Effector memory CD4-positive, alpha-beta T cell (primary cell): ENCODE results near the gene REPS2.

Experiments used
- DNase-seq, 3 donors: peaks; one replicate each; pipeline ENCODE4 v3.0.0-alpha.2; 2020
- H3K27ac ChIP-seq: 2 replicates; pipeline ENCODE4 v1.7.0; 2013; ENCODE audit warnings: mild to moderate bottlenecking, low read length, moderate library complexity; ENCODE audit not compliant: insufficient read depth, poor library complexity, severe bottlenecking
- H3K27me3 ChIP-seq: replicated peaks from 2 replicates; pipeline ENCODE4 v1.7.0; 2013; ENCODE audit warnings: mild to moderate bottlenecking, low read length; ENCODE audit not compliant: insufficient read depth, control insufficient read depth, poor library complexity, severe bottlenecking
- H3K36me3 ChIP-seq: 2 replicates; pipeline ENCODE4 v1.7.0; 2013; ENCODE audit warnings: mild to moderate bottlenecking, low read length, moderate library complexity; ENCODE audit not compliant: control insufficient read depth, insufficient read depth
- H3K4me1 ChIP-seq: 2 replicates; pipeline ENCODE4 v1.7.0; 2013; ENCODE audit warnings: low read length, mild to moderate bottlenecking; ENCODE audit not compliant: control insufficient read depth, insufficient read depth, poor library complexity, severe bottlenecking
- H3K4me3 ChIP-seq: 2 replicates; pipeline ENCODE4 v1.7.0; 2013; ENCODE audit warnings: low read length, low read depth, mild to moderate bottlenecking; ENCODE audit not compliant: insufficient read depth, poor library complexity, severe bottlenecking
- H3K9me3 ChIP-seq: 2 replicates; pipeline ENCODE4 v1.7.0; 2013; ENCODE audit warnings: mild to moderate bottlenecking, low read length, moderate library complexity; ENCODE audit not compliant: control insufficient read depth
- total RNA-seq, 3 donors: gene quantifications; one replicate each; lab custom pipeline; 2026; lab: John Stamatoyannopoulos, UW

REPS2 gene
- 0.61 to 2.3 (median 1.7) reads per million in 3 donors for total RNA-seq

DNA sequence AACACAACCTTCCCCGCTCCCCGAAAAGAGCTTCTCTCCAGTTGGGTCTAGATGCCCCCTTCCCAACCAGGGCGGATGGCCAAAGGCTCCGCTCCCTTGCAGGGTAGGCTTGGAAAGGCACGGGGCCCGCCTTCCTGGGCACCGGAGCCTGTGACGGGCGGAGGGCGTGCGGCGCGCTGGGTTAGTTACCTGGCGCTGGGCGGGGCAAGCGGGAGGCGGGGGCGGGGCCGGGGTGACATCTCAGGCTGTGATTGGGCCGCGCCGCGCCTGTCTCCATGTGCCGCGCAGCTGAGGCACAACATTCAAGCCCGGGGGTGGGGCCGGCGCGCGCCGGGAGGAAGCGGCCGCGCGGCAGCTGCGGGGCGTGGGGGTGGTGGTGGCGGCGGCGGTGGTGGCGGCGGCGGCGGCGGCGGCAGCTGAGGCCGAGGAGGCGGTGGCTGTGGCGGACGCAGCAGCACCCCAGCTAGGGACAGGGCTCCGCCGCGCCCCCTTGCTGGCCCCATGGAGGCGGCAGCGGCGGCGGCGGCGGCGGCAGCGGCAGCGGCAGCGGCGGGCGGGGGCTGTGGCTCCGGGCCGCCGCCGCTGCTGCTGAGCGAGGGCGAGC lies at the start of gene REPS2:
Gene REPS2, plus strand, starts transcription at position 298 of the 604 bp plus-strand sequence. Its CDS starts 204 bp downstream, at position 502.
- Histone ChIP-seq H3K27me3 (no peaks in the 10 kb centered on the region), H3K27ac (no peak within 1 kb of the TSS), H3K4me1 (no peaks in the 10 kb centered on the region), H3K36me3 (no peaks in the 10 kb centered on the region), H3K9me3 (no peaks in the 10 kb centered on the region), H3K4me3 (peak within 1 kb of the TSS; percentile 37)
- peak; percentile 63 to 70 (median 69) for DNase-seq

DNA sequence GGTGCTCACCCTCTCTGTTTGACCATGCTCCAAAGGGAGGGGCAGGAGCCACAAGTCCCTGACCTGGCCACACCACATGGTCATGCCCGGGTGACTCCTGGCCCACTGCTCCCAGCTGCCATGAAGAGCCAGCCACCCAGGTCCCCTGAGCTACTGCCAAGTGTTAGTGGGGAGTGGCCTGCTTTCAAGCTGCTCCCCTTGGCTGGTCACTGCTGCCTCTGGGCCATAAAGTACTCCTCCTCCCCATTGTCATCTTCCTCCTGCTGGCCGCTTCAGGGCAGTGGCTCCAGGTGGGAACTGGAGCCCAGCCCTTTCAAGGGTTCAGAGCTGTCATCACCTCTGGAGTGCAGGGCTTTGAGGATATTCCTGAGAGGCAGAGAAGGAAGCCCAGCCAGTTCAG lies 49.0 kb upstream of the REPS2 start:
- Histone ChIP-seq H3K27ac (no peak overlapping the region), H3K4me1 (no peaks in the 10 kb centered on the region), H3K27me3 (peaks cover 5% of the 10 kb centered on the region), H3K4me3 (no peak overlapping the region), H3K9me3 (no peaks in the 10 kb centered on the region), H3K36me3 (no peaks in the 10 kb centered on the region)
- DNase-seq: no peak

DNA sequence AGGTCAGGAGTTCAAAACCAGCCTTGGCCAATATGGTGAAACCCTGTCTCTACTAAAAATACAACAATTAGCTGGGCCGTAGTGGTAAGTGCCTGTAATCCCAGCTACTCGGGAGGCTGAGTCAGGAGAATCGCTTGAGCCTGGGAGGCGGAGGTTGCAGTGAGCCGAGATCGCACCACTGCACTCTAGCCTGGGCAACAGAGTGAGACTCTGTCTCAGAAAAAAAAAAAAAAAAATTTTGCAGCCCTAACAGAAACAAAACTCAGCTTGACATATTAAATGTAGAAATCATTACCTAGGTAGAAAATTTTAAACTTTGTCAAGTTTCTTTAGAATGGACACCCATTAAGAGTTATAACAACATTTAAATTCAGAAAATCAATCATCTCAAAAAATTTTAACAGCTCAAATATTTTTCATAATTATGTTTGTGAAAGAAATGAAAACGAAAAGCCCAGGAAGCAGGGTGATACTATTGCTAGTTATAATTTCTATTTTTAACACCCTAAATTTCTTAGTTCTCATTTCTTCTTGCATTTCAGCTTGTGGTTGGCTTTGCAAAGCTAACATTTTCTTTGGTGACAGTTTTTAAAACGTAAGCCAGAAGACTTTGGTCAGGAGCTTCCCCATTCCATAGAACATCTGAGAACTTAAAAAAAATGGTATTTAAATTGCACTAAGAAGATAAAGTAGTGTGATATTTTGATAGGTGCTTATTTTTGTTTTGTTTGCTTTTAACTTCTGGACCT lies 43.0 kb upstream of the REPS2 start:
- no peak overlapping the region for H3K4me3 ChIP-seq
- DNase-seq: no peak
- no peaks in the 10 kb centered on the region for H3K9me3 ChIP-seq
- no peaks in the 10 kb centered on the region for H3K36me3 ChIP-seq
- no peaks in the 10 kb centered on the region for H3K4me1 ChIP-seq
- no peak overlapping the region for H3K27ac ChIP-seq
- peaks cover 5% of the 10 kb centered on the region for H3K27me3 ChIP-seq

DNA sequence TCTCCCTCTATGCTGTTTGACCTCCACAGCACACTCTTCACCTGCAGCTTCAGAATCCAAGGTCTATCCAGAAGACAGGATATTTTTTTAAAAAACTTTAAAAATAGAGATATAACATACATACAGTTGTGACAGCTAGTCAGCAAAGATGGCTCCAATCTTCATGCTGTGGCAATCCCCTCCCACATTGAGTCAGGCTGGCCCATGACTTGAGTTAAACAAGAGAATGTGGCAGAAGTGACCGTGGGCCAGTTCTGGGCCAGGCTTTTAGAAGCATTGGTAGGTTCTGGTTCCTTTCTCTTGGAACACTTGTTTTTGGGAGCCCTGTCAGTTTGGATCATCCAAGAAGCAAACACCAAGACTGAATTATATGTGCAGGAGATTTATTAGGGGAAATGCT lies 36.1 kb upstream of the REPS2 start:
- Histone ChIP-seq H3K36me3 (no peaks in the 10 kb centered on the region), H3K27me3 (no peaks in the 10 kb centered on the region), H3K9me3 (no peaks in the 10 kb centered on the region), H3K4me1 (no peaks in the 10 kb centered on the region), H3K27ac (no peak overlapping the region), H3K4me3 (no peak overlapping the region)
- no peak for DNase-seq

DNA sequence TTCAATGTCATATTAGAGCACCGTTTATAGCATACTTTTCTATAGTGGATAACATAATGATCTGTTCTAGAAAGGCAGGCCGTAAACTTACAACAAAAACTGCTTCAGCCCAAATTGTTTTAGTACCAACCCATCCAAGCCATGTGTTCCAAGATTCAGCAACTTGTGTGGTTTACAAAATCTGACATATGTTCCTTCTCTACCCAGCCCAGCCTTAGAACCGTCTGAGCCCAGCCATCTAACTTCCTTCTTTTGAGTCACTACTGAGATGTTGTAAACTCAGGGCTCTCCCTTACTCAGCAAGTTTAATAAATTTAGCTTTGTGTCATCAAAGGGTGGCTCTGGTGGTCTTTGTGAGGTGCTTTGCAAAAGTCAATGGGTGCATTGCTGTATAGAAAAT lies 32.4 kb upstream of the REPS2 start:
- Histone ChIP-seq H3K9me3 (no peaks in the 10 kb centered on the region), H3K27me3 (no peaks in the 10 kb centered on the region), H3K4me3 (no peak overlapping the region), H3K36me3 (no peaks in the 10 kb centered on the region), H3K4me1 (no peaks in the 10 kb centered on the region), H3K27ac (no peak overlapping the region)
- no peak for DNase-seq

DNA sequence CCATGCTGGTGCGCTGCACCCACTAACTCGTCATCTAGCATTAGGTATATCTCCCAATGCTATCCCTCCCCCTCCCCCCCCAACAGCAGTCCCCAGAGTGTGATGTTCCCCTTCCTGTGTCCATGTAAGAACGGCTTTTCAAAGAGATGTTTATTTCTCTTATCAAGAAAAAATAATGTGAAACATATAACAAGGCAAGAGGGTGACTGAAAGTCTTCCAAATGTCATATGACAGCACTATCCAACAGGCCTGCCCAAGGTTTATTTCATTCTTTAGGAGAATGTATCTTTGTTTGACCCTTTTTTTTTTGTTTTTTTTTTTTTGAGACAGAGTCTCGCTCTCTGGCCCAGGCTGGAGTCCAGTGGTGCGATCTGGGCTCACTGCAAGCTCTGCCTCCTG lies 29.9 kb upstream of the REPS2 start:
- no peaks in the 10 kb centered on the region for H3K4me1 ChIP-seq
- no peaks in the 10 kb centered on the region for H3K36me3 ChIP-seq
- no peak overlapping the region for H3K27ac ChIP-seq
- no peaks in the 10 kb centered on the region for H3K9me3 ChIP-seq
- DNase-seq: no peak
- no peaks in the 10 kb centered on the region for H3K27me3 ChIP-seq
- no peak overlapping the region for H3K4me3 ChIP-seq

DNA sequence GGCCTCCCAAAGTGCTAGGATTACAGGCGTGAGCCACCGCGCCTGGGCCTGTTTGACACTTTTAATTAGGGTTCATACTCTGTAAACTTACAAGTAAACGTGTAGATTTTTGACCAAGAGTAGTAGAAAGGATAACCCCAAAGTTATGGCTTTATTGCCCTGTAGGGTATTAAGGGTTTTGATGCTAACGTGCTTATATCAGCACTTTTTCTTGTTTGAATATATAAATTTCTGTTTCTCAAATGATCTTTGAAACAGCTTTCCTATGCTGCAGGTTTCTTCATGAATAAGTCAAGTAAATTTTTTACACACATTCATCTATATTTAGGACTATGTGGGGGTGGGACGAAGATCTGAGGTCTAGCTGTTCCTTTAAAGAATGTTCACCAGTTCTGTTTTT lies 29.3 kb upstream of the REPS2 start:
- H3K4me1 ChIP-seq: no peaks in the 10 kb centered on the region
- no peak for DNase-seq
- no peaks in the 10 kb centered on the region for H3K36me3 ChIP-seq
- no peaks in the 10 kb centered on the region for H3K27me3 ChIP-seq
- H3K4me3 ChIP-seq: no peak overlapping the region
- H3K27ac ChIP-seq: no peak overlapping the region
- H3K9me3 ChIP-seq: no peaks in the 10 kb centered on the region

DNA sequence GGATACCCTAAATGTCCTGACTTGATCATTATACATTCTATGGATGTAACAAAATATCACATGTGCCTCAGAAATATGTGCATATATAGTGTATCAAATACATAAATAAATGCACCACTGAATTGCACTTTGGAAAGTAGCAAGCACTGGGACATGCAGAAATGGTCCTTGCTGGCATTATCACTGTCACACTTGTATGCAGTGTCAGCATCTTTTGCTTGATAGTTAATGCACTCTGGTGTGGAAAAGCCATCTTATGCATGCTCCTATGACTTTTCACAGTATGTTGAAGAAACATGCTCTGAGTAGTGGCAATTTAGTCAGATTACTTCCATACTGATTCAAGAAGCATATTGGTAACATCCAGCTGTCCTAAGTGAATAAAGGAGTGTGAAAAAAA lies 27.5 kb upstream of the REPS2 start:
- H3K27me3 ChIP-seq: no peaks in the 10 kb centered on the region
- H3K36me3 ChIP-seq: no peaks in the 10 kb centered on the region
- no peaks in the 10 kb centered on the region for H3K9me3 ChIP-seq
- H3K27ac ChIP-seq: no peak overlapping the region
- H3K4me1 ChIP-seq: no peaks in the 10 kb centered on the region
- no peak for DNase-seq
- H3K4me3 ChIP-seq: no peak overlapping the region

DNA sequence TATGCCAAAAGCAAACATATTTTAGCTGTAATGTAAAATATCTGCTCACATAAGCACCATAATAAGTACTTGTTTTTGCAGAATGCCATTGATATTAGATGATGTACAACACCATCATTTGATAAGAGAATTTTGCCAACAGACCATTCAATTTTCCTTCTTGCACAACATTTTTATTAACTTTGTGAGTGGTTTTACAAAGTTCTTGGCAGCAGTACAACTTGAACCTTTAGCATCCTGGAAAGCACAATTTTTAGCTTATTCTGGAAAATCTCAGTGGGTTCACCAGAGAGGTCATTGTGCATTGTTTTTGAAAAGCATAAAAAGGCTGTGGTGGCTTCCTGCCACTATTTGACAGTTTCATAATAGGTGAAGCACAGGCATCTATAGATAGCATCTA lies 26.4 kb upstream of the REPS2 start:
- Histone ChIP-seq H3K9me3 (no peaks in the 10 kb centered on the region), H3K27me3 (no peaks in the 10 kb centered on the region), H3K4me3 (no peak overlapping the region), H3K27ac (no peak overlapping the region), H3K36me3 (no peaks in the 10 kb centered on the region), H3K4me1 (no peaks in the 10 kb centered on the region)
- DNase-seq: no peak

DNA sequence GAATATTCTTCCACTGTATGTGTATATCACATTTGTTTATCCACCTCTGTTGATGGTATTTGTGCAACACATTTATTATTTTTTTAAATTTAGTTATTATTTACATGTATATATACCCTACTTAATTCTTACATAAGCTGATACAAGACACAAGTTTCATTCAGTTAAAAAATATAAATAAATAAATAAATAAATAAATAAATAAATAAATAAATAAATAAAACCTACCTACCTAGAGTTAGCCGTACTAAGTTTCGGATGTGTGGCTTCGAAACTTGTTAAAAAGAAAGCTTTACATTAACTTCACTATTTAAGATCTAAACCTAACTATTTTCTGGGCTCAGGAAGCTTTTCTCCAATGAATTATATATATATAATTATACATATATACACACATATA lies 23.3 kb upstream of the REPS2 start:
- Histone ChIP-seq H3K36me3 (no peaks in the 10 kb centered on the region), H3K4me3 (no peak overlapping the region), H3K4me1 (no peaks in the 10 kb centered on the region), H3K27ac (no peak overlapping the region), H3K27me3 (no peaks in the 10 kb centered on the region), H3K9me3 (no peaks in the 10 kb centered on the region)
- no peak for DNase-seq
